Endothelial cell of umbilical vein (primary cell): ENCODE measurements around the gene TMEM119.

ENCODE experiments used
- EZH2 ChIP-seq: IDR thresholded peaks from 2 replicates; pipeline ENCODE4 v1.6.1; 2012; ENCODE audit warnings: borderline replicate concordance, low read depth, mild to moderate bottlenecking, moderate library complexity, low read length, inconsistent platforms; ENCODE audit not compliant: severe bottlenecking
- FOS ChIP-seq: IDR thresholded peaks from 2 replicates; pipeline ENCODE4 v1.6.1; 2011; ENCODE audit warnings: mild to moderate bottlenecking, low read length, moderate library complexity, borderline replicate concordance; ENCODE audit not compliant: insufficient read depth
- JUN ChIP-seq: IDR thresholded peaks from 2 replicates; pipeline ENCODE4 v1.6.1; 2011; ENCODE audit warnings: borderline replicate concordance, low read depth; ENCODE audit not compliant: insufficient read length, insufficient read depth
- MYC ChIP-seq: IDR thresholded peaks from one replicate; pipeline ENCODE4 v1.6.1; 2011; ENCODE audit warnings: mild to moderate bottlenecking, low read depth, low read length
- POLR2A ChIP-seq: IDR thresholded peaks from 2 replicates; pipeline ENCODE4 v1.6.1; 2012; ENCODE audit warnings: low read depth, mild to moderate bottlenecking, control low read depth, low read length
- POLR2AphosphoS5 ChIP-seq: IDR thresholded peaks from 2 replicates; pipeline ENCODE4 v1.6.1; 2012; ENCODE audit warnings: low read depth, mild to moderate bottlenecking, control low read depth, low read length, moderate library complexity; ENCODE audit not compliant: insufficient read depth
- TF ChIP-seq, protein P1 (sequence below), 2 donors: IDR thresholded peaks; 1 replicate in 1 of 2; 2 replicates in 1 of 2; pipeline ENCODE4 v1.5.1; 2011; ENCODE audit warnings: low read length in 2 of 2, mild to moderate bottlenecking in 2 of 2, moderate library complexity in 2 of 2, control low read depth in 1 of 2, inconsistent platforms in 1 of 2, low read depth in 1 of 2; ENCODE audit not compliant: insufficient read depth in 1 of 2; ENCODE audit errors: extremely low read depth in 1 of 2
- TF ChIP-seq, protein P2 (sequence below): IDR thresholded peaks from 2 replicates; pipeline ENCODE4 v1.6.1; 2011; ENCODE audit not compliant: insufficient read depth, insufficient read length

DNA sequence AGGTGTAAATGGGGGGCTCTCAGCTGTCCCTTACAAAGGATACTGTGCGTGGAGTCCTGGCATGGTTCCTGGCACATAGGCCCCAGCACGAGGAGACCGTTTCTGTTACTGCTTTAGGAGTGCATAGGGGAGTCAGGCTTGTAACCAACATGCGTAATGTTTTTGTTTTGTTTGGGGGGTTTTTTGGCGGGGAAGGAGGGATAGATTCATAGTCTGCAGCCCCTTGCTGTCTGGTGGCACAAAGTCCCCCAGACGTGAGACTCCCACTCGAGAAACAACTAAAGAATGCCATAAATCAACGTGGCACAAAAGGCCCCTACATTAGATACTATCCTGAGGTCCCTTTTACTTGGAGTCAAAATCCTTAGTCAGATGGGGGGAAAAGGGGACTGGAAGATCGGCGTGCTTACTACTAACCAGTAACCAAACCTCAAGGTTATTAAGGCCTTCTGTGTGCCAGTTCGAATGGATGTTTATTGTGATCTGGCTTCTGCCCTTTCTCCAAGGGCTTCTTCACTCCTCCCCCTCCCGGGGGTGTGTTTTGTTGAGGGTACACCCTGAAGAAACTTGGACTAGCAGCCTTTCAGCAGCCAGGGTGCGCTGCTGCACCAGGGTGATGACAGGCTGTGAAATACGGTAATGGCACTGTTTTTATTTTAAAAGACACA lies 34.6 kb downstream of the TMEM119 start:
- TF ChIP-seq, protein P1, sequence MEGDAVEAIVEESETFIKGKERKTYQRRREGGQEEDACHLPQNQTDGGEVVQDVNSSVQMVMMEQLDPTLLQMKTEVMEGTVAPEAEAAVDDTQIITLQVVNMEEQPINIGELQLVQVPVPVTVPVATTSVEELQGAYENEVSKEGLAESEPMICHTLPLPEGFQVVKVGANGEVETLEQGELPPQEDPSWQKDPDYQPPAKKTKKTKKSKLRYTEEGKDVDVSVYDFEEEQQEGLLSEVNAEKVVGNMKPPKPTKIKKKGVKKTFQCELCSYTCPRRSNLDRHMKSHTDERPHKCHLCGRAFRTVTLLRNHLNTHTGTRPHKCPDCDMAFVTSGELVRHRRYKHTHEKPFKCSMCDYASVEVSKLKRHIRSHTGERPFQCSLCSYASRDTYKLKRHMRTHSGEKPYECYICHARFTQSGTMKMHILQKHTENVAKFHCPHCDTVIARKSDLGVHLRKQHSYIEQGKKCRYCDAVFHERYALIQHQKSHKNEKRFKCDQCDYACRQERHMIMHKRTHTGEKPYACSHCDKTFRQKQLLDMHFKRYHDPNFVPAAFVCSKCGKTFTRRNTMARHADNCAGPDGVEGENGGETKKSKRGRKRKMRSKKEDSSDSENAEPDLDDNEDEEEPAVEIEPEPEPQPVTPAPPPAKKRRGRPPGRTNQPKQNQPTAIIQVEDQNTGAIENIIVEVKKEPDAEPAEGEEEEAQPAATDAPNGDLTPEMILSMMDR (IDR thresholded peaks at IDR 0.05; ENCODE audit: extremely low read depth in 1 of 2, insufficient read depth in 1 of 2, low read depth in 1 of 2, low read length in 2 of 2) = peak; percentile 80 to 88
- peak; percentile 18 for TF ChIP-seq POLR2AphosphoS5
- TF ChIP-seq JUN = no peak
- TF ChIP-seq POLR2A = peak; percentile 51
- no peak for TF ChIP-seq FOS
- no peak for TF ChIP-seq EZH2
- TF ChIP-seq, protein P2, sequence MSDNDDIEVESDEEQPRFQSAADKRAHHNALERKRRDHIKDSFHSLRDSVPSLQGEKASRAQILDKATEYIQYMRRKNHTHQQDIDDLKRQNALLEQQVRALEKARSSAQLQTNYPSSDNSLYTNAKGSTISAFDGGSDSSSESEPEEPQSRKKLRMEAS = no peak
- no peak for TF ChIP-seq MYC
